ENCODE results near the gene MUC5AC.

GRCh38 chr11:1198561-1199240, 40.9 kb downstream of the MUC5AC start:
- TF ChIP-seq EZH2 (IDR thresholded peaks at IDR 0.05; ENCODE audit: insufficient read depth, poor library complexity, severe bottlenecking) (no peak), EZH2phosphoT487 (IDR thresholded peaks at IDR 0.05; ENCODE audit: insufficient read depth, low read depth) (no peak)

Data from GM23248 (cell line).